Neutrophil (primary cell): Measurements from ENCODE around the gene SORCS2.

ENCODE experiments used
- H3K27ac ChIP-seq: fragments of 200-600 bp; sonication (generic); 2 replicates; pipeline ENCODE4 v1.5.1; 2016; ENCODE audit warnings: mild to moderate bottlenecking, moderate library complexity
- H3K27me3 ChIP-seq: fragments of 200-600 bp; sonication (generic); 2 replicates; pipeline ENCODE4 v1.6.0; 2016; ENCODE audit warnings: mild to moderate bottlenecking
- H3K36me3 ChIP-seq: fragments of 200-600 bp; sonication (generic); 2 replicates; pipeline ENCODE4 v1.5.1; 2017
- H3K4me1 ChIP-seq, 2 experiments: fragments of 200-600 bp in 1 of 2; sonication (generic) in 1 of 2; 1 replicate in 1 of 2; 2 replicates in 1 of 2; pipeline versions ENCODE4 v1.5.1 to v1.6.1; 2013 to 2016; ENCODE audit warnings: low read depth in 1 of 2, low read length in 1 of 2, mild to moderate bottlenecking in 1 of 2, moderate library complexity in 1 of 2; ENCODE audit not compliant: control insufficient read depth in 1 of 2, insufficient read depth in 1 of 2
- H3K4me3 ChIP-seq, 2 experiments: fragments of 200-600 bp in 1 of 2; sonication (generic) in 1 of 2; 1 replicate in 1 of 2; 2 replicates in 1 of 2; pipeline ENCODE4 v1.5.1; 2013 to 2016; ENCODE audit warnings: low read depth in 1 of 2, low read length in 1 of 2, mild to moderate bottlenecking in 1 of 2, moderate library complexity in 1 of 2
- H3K9me3 ChIP-seq: fragments of 200-600 bp; sonication (generic); 2 replicates; pipeline ENCODE4 v1.5.1; 2016
- CTCF ChIP-seq: fragments of 200-600 bp; sonication (generic); IDR thresholded peaks from 2 replicates; pipeline ENCODE4 v1.5.1; 2016; ENCODE audit warnings: antibody characterized with exemption

Gene SORCS2

DNA sequence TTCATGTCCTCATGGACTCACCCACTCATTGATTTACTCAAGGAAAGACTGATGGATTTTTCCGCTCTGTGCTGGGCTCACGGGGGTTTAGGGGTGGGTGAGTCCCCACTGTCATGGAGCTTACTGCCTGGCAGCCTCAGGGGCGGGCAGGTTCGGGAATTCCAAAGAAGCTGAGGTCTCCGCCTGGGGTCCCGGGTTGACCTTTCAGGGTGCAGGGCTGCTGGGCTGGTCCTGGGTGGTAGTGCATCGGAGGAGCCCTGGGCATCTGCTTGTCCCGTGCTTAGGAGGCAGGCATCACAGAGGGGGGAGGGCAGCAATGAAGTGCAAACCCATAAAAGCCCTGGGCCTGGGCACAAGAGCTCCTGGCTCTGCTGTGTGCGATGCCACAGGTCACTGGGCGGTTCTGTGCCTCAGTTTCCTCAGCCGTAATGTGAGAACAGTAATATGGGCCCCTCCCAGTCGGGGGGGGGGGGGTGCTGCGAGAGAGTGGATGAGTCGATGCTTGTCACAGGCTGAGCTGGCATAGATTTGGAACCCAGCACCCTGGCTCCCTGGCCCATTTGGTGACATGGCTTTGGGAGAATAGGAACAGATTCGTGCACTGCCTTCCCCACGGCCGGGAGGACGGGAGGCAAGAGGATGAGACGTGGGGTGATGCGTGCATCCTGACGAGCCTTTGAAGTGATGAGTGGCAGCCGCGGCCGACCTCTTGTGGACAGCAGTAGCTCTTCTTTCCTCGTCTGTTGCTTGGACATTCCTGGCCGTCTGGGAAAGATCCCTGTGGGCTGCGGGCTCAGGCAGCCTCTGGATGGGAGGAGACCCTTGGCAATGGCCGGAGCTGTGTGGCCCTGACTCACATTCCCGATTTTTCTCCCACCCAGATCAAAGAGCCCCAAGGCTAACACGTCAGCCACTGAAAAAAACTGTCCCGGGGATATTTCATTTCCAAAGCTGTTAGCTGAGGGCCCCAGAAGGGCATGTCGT, 200.4 kb downstream of the SORCS2 start:
- H3K27me3 ChIP-seq = peaks cover 15% of the 10 kb centered on the region

DNA sequence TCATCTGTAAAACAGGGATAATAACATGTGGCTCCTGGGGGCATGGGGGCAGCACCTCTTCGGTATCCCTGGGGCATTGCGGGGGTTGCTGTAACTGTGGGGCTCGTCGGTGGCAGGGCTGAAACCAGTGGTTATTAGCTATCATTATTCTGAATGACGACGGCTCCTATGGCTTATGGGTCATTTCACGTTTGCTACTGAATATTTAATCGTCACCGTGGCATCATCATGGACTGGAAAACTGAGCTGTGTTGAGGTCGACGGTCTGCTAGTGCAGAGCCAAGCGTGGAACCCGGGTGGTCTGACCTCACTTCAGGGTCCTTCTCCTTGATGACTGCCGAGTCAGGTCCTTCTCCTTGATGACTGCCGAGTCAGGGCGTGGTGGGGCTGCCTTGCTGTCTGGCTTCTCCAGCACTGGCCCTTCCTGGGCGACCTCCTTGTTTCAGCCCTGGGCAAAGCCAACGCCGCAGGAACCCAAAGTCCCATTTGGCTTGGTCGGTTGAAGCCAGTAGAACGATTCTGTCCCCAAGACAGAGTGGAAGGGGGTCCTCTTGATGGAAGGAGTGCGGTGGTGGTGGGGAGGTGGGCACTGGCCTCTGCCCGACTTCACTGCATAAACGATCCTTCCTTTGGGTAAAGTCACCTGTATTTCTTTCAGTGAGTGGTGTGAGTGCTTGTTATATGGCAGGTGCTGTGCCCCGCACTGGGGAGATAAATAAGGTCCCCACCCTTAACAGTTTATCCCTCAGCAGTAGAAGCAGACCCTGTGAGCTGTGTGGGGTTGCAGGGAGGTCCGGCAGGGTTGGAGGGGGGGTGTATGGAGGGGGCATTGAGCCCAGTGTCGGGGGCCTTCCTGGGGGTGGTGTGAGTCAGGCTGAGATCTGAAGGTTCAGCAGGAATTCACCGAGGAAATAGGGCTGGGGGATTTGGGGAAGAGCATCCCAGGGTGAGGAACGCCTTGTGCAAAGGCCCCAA, 201.6 kb downstream of the SORCS2 start:
- Histone ChIP-seq H3K4me1 (no peaks in the 10 kb centered on the region), H3K4me3 (no peak overlapping the region), H3K27ac (no peak overlapping the region), H3K36me3 (no peaks in the 10 kb centered on the region), H3K9me3 (no peaks in the 10 kb centered on the region), H3K27me3 (peaks cover 25% of the 10 kb centered on the region)
- TF ChIP-seq CTCF = no peak

More for the DNA sequence above, 200.4 kb downstream of the SORCS2 start:
- TF ChIP-seq CTCF = no peak
- H3K36me3 ChIP-seq = no peaks in the 10 kb centered on the region
- no peaks in the 10 kb centered on the region for H3K4me1 ChIP-seq
- no peak overlapping the region for H3K27ac ChIP-seq
- no peaks in the 10 kb centered on the region for H3K9me3 ChIP-seq
- no peak overlapping the region for H3K4me3 ChIP-seq

GRCh38 chr4:7394681-7395451, 202.5 kb downstream of the SORCS2 start:
- Histone ChIP-seq H3K36me3 (no peaks in the 10 kb centered on the region), H3K27me3 (peaks cover 35% of the 10 kb centered on the region), H3K4me1 (no peaks in the 10 kb centered on the region), H3K27ac (no peak overlapping the region), H3K9me3 (no peaks in the 10 kb centered on the region), H3K4me3 (no peak overlapping the region)
- TF ChIP-seq CTCF = no peak

- Histone ChIP-seq H3K9me3 (no peaks in the 10 kb centered on the region), H3K27ac (no peak overlapping the region)
- no peak for TF ChIP-seq CTCF
Observed at GRCh38 chr4:7395645-7396044, 203.3 kb downstream of the SORCS2 start.

More at GRCh38 chr4:7395645-7396044, 203.3 kb downstream of the SORCS2 start:
- Histone ChIP-seq H3K36me3 (no peaks in the 10 kb centered on the region), H3K4me3 (no peak overlapping the region), H3K4me1 (no peaks in the 10 kb centered on the region), H3K27me3 (peaks cover 37% of the 10 kb centered on the region)
